Lower lobe of right lung (tissue), 2 donors: Measurements from ENCODE around the gene NSD2. TPM values are rescaled to one million over a fixed set of nuclear protein-coding genes. Genes with fewer than 3 reads are reported as not detected.
"Not testable (repeated sequence)": the region's sequence is repeated elsewhere in the genome, so short reads cannot be mapped to it uniquely, and the experiment has no call there.

ENCODE experiments used
- ATAC-seq, 2 donors: fragments of 200-7000 bp; cut with Tn5 transposase; one replicate each; pipeline ENCODE4 v1.9.1; 2020 to 2022; ENCODE audit warnings: mild to moderate bottlenecking in 2 of 2, moderate library complexity in 2 of 2
- DNase-seq: peaks from one replicate; pipeline ENCODE4 v3.0.0-alpha.2; 2020
- H3K27ac ChIP-seq: fragments of 200-600 bp; one replicate; pipeline ENCODE4 v1.8.0; 2022
- H3K27me3 ChIP-seq: fragments of 200-600 bp; one replicate; pipeline ENCODE4 v1.8.0; 2022; ENCODE audit warnings: low read depth
- H3K36me3 ChIP-seq: fragments of 200-600 bp; one replicate; pipeline ENCODE4 v1.8.0; 2022; ENCODE audit warnings: mild to moderate bottlenecking
- H3K4me1 ChIP-seq: fragments of 200-600 bp; one replicate; pipeline ENCODE4 v1.8.0; 2022
- H3K4me3 ChIP-seq: fragments of 200-600 bp; one replicate; pipeline ENCODE4 v1.8.0; 2022; ENCODE audit warnings: mild to moderate bottlenecking
- H3K9me3 ChIP-seq: fragments of 200-600 bp; one replicate; pipeline ENCODE4 v1.8.0; 2022
- intact Hi-C: fragments of 100-400 bp; cut with DNase I; formaldehyde crosslinking; loops from one replicate; pipeline ENCODE4 v1.11.0; 2022
- total RNA-seq: library from RNA; stranded (reverse); fragmentation: NEBNext Ultra II Directional; extraction: Animal tissue kit (Norgen Biotek cat#: 25700); gene quantifications from one replicate; pipeline ENCODE4 v1.2.1, GENCODE V29; 2021
- TF ChIP-seq, protein P1 (sequence below): fragments of 200-600 bp; IDR thresholded peaks from one replicate; pipeline ENCODE4 v1.8.0; 2022; ENCODE audit warnings: antibody characterized with exemption, mild to moderate bottlenecking
- donor health status: DM: no; HTN: yes; CAD: no; lungs with severe emphysema.

NSD2 gene
- total RNA-seq, 1 donor from 2014 or later, result 52.9 TPM

GRCh38 chr4:2009651-2010233, 138.5 kb downstream of the NSD2 start:
- peak overlapping the region; percentile 84 for H3K4me3 ChIP-seq
- peaks cover 20% of the 10 kb centered on the region for H3K4me1 ChIP-seq
- H3K27me3 ChIP-seq, result no peaks in the 10 kb centered on the region
- intact Hi-C loops, result no loop called here
- TF ChIP-seq, protein P1, sequence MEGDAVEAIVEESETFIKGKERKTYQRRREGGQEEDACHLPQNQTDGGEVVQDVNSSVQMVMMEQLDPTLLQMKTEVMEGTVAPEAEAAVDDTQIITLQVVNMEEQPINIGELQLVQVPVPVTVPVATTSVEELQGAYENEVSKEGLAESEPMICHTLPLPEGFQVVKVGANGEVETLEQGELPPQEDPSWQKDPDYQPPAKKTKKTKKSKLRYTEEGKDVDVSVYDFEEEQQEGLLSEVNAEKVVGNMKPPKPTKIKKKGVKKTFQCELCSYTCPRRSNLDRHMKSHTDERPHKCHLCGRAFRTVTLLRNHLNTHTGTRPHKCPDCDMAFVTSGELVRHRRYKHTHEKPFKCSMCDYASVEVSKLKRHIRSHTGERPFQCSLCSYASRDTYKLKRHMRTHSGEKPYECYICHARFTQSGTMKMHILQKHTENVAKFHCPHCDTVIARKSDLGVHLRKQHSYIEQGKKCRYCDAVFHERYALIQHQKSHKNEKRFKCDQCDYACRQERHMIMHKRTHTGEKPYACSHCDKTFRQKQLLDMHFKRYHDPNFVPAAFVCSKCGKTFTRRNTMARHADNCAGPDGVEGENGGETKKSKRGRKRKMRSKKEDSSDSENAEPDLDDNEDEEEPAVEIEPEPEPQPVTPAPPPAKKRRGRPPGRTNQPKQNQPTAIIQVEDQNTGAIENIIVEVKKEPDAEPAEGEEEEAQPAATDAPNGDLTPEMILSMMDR, result peak; percentile 23
- H3K27ac ChIP-seq, result peak overlapping the region; percentile 97
- DNase-seq (peak; percentile 79), ATAC-seq (peak; percentile 68 to 72)
- H3K9me3 ChIP-seq, result no peaks in the 10 kb centered on the region
- H3K36me3 ChIP-seq, result peaks cover 3% of the 10 kb centered on the region

GRCh38 chr4:2011583-2011982, 140.4 kb downstream of the NSD2 start:
- H3K4me1 ChIP-seq, result peaks cover 20% of the 10 kb centered on the region
- ATAC-seq, result no peak
- TF ChIP-seq, protein P1, result no peak
- H3K27ac ChIP-seq, result no peak overlapping the region
- intact Hi-C loops, result no loop called here
- H3K4me3 ChIP-seq, result no peak overlapping the region
- H3K36me3 ChIP-seq, result peaks cover 3% of the 10 kb centered on the region
- no peaks in the 10 kb centered on the region for H3K27me3 ChIP-seq
- DNase-seq, result peak; percentile 59
- H3K9me3 ChIP-seq, result no peaks in the 10 kb centered on the region

GRCh38 chr4:2015008-2015407, 143.8 kb downstream of the NSD2 start:
- H3K36me3 ChIP-seq, result no peaks in the 10 kb centered on the region
- no peaks in the 10 kb centered on the region for H3K9me3 ChIP-seq
- intact Hi-C loops, result no loop called here
- no peaks in the 10 kb centered on the region for H3K27me3 ChIP-seq
- ATAC-seq (no peak), DNase-seq (no peak)
- peaks cover 5% of the 10 kb centered on the region for H3K4me1 ChIP-seq
- H3K27ac ChIP-seq, result no peak overlapping the region
- H3K4me3 ChIP-seq, result no peak overlapping the region
- TF ChIP-seq, protein P1, result no peak

GRCh38 chr4:2021358-2022018, 150.3 kb downstream of the NSD2 start:
- H3K27ac ChIP-seq, H3K4me1 ChIP-seq, intact Hi-C loops, DNase-seq, ATAC-seq, H3K4me3 ChIP-seq, H3K36me3 ChIP-seq, H3K9me3 ChIP-seq: not testable (repeated sequence)
- H3K27me3 ChIP-seq, result peaks cover 17% of the 10 kb centered on the region

DNA sequence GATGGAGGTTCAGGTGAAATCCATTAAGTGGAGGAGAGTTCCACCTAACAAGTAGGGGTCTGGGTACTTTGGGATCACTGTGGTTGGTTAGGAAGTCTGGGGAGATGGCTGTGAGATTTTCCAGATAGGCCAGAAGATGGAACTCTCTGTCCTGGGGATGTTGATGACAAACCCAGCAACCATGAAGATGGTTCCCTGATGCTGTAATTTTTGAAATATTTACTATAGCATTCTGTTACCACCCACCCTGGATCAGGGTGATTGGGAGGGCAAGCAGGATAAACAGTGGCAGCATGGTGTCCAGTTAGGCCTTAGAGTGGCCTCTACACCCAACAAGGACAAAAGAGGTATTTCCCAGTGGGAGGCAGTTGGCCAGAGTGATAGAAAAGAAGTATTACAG, 153.5 kb downstream of the NSD2 start:
- no peaks in the 10 kb centered on the region for H3K4me1 ChIP-seq
- peaks cover 17% of the 10 kb centered on the region for H3K27me3 ChIP-seq
- intact Hi-C loops, result no loop called here

GRCh38 chr4:2025817-2026216, 154.6 kb downstream of the NSD2 start:
- H3K9me3 ChIP-seq, result no peaks in the 10 kb centered on the region
- no peak for ATAC-seq
- intact Hi-C loops, result no loop called here
- H3K27me3 ChIP-seq, result peaks cover 16% of the 10 kb centered on the region
- DNase-seq, result no peak
- H3K27ac ChIP-seq, result no peak overlapping the region
- H3K36me3 ChIP-seq, result no peaks in the 10 kb centered on the region
- H3K4me3 ChIP-seq, result no peak overlapping the region
- no peaks in the 10 kb centered on the region for H3K4me1 ChIP-seq
- TF ChIP-seq, protein P1, result no peak

More for the DNA sequence above, 153.5 kb downstream of the NSD2 start:
- Histone ChIP-seq H3K4me3 (no peak overlapping the region), H3K36me3 (no peaks in the 10 kb centered on the region), H3K9me3 (no peaks in the 10 kb centered on the region), H3K27ac (no peak overlapping the region)
- ATAC-seq (no peak), DNase-seq (no peak)
- TF ChIP-seq, protein P1, result no peak

DNA sequence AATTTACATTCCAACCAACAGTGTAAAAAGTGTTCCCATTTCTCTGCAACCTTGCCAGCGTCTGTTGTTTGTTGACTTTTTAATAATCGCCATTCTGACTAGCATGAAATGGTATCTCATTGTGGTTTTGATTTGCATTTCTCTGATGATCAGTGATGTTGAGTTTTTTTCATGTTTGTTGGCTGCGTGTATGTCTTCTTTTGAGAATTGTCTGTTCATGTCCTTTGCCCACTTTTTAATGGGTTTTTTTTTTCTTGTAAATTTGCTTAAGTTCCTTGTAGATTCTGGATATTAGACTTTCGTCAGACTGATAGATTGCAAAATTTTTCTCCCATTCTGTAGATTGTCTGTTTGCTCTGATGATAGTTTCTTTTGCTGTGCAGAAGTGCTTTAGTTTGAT, 155.9 kb downstream of the NSD2 start:
- ATAC-seq, H3K27me3 ChIP-seq, H3K36me3 ChIP-seq, H3K9me3 ChIP-seq, H3K4me3 ChIP-seq, H3K4me1 ChIP-seq, DNase-seq, H3K27ac ChIP-seq, intact Hi-C loops: not testable (repeated sequence)

- H3K9me3 ChIP-seq, H3K4me3 ChIP-seq, H3K36me3 ChIP-seq, ATAC-seq, DNase-seq, H3K4me1 ChIP-seq, intact Hi-C loops, H3K27me3 ChIP-seq, H3K27ac ChIP-seq: not testable (repeated sequence)
These were observed 160.0 kb downstream of the NSD2 start for GRCh38 chr4:2031161-2031560.
